ENCODE measurements around the gene NUCB2.
"Not testable (repeated sequence)": the region's sequence is repeated elsewhere in the genome, so short reads cannot be mapped to it uniquely, and the experiment has no call there.

NUCB2 gene

GRCh38 chr11:17258670-17259069 is 17.9 kb upstream of the NUCB2 start:
- TF ChIP-seq CTCF (IDR thresholded peaks at IDR 0.05; ENCODE audit: borderline replicate concordance, insufficient read depth, low read depth, low read length) = no peak
- no peak overlapping the region for H3K4me3 ChIP-seq (ENCODE audit: low read depth, low read length)

- H3K4me3 ChIP-seq (ENCODE audit: low read depth, low read length) = no peak overlapping the region
- no peak for TF ChIP-seq CTCF (IDR thresholded peaks at IDR 0.05; ENCODE audit: borderline replicate concordance, insufficient read depth, low read depth, low read length)
Measured at GRCh38 chr11:17259519-17259918, 17.0 kb upstream of the NUCB2 start.

- H3K4me3 ChIP-seq (ENCODE audit: low read depth, low read length) = no peak overlapping the region
- no peak for TF ChIP-seq CTCF (IDR thresholded peaks at IDR 0.05; ENCODE audit: borderline replicate concordance, insufficient read depth, low read depth, low read length)
Measured at GRCh38 chr11:17260020-17260419, 16.5 kb upstream of the NUCB2 start.

- no peak for TF ChIP-seq CTCF (IDR thresholded peaks at IDR 0.05; ENCODE audit: borderline replicate concordance, insufficient read depth, low read depth, low read length)
- H3K4me3 ChIP-seq (ENCODE audit: low read depth, low read length) = no peak overlapping the region
Measured at GRCh38 chr11:17263769-17264168, 12.8 kb upstream of the NUCB2 start.

GRCh38 chr11:17266781-17267180 is 9.8 kb upstream of the NUCB2 start:
- no peak overlapping the region for H3K4me3 ChIP-seq (ENCODE audit: low read depth, low read length)
- no peak for TF ChIP-seq CTCF (IDR thresholded peaks at IDR 0.05; ENCODE audit: borderline replicate concordance, insufficient read depth, low read depth, low read length)

GRCh38 chr11:17267576-17267975 is 9.0 kb upstream of the NUCB2 start:
- no peak overlapping the region for H3K4me3 ChIP-seq (ENCODE audit: low read depth, low read length)
- no peak for TF ChIP-seq CTCF (IDR thresholded peaks at IDR 0.05; ENCODE audit: borderline replicate concordance, insufficient read depth, low read depth, low read length)

- H3K4me3 ChIP-seq (ENCODE audit: low read depth, low read length) = not testable (repeated sequence)
Measured at GRCh38 chr11:17268500-17268899, 8.0 kb upstream of the NUCB2 start.

- no peak for TF ChIP-seq CTCF (IDR thresholded peaks at IDR 0.05; ENCODE audit: borderline replicate concordance, insufficient read depth, low read depth, low read length)
- no peak overlapping the region for H3K4me3 ChIP-seq (ENCODE audit: low read depth, low read length)
Measured at GRCh38 chr11:17268902-17269301, 7.6 kb upstream of the NUCB2 start.
